ENCODE data around the gene EPX.
A peak's percentile ranks its signal among the peaks of the same experiment; 100 is the strongest.

EPX gene

DNA sequence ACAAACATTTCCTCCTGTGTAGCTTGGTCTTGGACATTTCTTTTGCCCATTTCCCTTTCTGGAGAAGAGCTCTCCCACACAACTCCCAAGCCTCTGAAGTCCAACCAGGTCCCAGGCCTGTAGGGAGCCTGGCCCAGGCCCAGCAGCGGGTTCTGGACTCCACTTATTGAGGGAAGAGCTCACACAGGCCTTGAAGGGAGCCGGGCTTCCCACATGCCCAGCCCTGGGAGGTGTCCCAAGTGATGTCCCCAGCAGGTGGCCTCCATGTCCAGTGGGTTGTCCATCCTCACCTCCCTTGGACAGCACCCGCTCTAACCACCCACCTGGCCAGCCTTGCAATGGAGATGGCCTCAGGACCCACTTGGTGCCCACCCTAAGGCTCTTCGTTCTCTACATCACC, 5.9 kb upstream of the EPX start:
- DNase-seq (ENCODE audit: low spot score), result no peak

DNA sequence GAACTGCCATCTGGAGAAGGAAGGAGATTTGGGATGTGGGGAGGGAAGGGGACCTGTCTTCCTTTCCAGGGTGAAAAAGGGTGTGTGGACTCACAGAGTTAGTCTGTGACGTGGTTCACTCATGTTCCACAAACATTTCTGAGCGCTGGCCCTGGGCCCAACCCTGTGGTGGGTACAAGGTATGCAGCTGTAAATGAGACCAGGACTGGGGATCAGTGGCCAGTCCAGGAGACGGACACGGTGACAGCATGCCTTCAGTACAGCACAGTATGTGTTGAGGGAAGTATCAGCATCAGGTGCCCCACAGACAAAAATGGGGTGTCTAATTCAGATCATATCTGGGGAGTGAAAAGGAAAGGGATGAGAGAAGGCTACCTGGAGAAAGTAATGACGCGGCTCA, 5.5 kb upstream of the EPX start:
- DNase-seq (ENCODE audit: low spot score), result no peak

DNA sequence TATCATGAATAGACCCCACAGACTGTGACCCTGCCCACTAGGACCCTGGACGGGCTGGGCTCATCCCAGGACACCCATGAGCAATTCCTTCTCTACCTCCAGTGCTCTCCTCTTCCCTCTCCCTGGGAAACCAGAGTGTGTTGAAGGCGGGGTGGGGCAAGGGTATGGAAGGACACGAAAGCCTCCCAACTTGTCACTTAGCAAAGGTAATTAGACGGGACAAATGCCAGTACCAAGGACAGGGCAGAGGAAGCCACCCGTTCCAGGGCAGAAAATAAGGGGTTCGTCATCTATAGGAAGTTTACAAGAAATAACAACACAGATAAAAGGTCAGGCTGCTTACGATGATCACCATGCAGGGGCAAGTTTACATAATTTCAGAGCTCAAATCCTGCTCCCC, 4.9 kb upstream of the EPX start:
- no peak for DNase-seq (ENCODE audit: low spot score)

DNA sequence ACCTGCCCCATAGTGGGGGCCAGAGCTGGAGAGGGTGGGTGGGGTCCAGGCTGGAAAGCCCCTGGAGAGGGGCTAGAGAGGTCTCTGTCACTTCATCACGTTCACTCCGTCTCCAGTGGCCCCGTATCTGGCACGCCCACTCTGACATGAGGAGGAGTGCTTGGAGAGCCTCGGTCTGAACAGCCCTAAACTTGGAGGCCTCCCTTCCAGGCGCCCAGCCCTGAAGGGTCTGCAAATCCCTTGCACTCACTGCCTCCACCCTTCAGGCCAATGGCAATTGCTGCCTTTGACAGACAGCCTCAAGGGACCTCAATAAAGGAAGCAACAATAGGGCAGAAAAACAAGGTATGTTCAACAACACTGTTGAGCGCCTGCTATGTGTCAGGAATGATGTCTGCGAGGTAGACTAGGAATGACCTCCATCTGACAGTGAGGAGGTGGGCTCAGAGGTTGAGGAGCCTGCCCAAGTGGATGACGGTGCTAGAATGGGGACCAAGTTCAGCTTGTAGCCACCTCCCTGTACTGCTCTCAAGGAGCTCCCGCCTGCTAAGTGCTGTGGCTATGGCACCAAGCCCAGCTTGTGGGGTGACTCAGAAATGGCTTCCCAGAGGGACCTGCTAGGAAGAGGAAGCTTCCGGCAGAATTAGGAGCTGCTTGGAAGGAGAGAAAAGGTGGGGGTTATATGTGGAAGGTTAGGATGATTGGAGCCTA, 2.9 kb upstream of the EPX start:
- peak; percentile 4 for DNase-seq (ENCODE audit: low spot score)

DNA sequence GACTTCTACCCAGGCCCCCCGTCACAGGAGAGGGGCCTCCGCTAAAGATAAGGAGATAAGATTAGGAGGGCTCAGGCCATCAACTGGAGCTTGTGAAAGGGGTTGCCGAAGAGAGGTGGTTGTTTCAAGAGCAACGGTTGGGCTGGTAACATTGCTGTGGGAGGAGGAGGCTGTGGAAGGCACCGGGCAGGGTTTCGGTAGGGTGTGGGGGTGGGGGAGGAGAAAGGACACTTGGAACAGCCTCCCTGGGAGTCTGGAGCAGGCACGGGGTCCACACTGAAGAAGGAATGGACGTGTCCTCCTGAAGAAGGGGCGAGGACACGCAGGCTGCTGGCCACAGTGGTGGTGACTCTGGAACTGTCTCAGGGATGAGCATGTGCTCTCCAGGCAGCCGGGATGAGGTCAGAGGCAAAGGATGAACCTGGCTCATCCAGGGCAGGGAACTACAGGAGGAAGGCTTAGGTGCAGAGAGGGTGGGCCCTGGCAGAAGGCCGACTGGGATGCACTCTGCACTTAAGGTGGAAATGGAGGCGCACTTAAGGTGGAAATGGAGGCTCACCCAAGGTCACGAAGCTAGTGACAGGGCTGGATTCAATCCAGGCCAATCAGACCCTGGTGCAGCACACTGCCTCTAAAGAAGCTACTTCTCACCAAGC, 1.2 kb upstream of the EPX start:
- no peak for DNase-seq (ENCODE audit: low spot score)

DNA sequence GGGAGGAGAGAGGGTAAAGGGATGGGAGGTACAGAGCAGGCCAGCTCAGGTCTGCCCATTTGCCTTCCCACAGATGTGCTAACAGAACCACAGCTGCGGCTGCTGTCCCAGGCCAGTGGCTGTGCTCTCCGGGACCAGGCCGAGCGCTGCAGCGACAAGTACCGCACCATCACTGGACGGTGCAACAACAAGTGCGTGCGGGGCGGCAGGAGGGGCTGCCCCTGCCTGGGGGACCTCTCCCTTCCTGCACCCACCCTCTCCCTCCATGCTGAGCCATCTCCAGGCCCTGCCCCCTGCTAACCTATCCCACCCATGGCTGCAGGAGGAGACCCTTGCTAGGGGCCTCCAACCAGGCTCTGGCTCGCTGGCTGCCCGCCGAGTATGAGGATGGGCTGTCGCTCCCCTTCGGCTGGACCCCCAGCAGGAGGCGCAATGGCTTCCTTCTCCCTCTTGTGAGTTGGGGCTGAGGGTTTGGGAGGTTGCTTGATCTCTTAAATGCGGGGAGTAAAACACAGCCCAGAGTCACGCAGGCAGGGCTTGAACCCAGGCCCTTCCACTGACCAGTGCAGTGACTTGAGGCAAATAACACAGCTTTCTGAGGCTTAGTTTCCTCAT, 1.2 kb downstream of the EPX start:
- DNase-seq (ENCODE audit: low spot score), result no peak

DNA sequence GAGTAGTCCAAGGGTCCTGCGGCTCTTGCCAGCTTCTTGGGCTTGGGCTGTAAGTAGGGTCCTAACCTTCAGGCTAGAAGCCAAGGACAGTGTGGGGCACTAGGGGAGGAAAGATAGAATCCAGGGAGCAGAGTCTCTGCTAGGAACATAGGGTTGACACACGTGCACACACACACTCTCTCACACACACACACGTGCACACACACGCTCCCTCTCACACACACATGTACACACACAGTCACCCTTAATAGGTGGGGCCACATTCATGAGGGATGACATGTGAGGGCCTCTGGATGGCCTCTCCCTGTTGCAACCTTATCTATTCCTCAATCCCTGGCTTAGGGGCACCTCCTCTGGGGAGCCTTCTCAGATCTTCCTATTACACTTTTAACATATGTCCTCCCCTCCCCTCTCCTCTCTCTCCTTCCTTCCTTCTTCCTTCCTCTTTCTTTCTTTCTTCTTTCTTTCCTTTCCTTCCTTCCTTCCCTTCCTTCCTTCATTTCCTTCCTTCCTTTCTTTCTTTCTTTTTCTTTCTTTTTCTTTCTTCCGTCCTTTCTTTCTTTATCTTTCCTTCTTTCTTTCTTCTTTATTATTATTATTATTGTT, 3.1 kb downstream of the EPX start:
- DNase-seq (ENCODE audit: low spot score), result no peak

DNA sequence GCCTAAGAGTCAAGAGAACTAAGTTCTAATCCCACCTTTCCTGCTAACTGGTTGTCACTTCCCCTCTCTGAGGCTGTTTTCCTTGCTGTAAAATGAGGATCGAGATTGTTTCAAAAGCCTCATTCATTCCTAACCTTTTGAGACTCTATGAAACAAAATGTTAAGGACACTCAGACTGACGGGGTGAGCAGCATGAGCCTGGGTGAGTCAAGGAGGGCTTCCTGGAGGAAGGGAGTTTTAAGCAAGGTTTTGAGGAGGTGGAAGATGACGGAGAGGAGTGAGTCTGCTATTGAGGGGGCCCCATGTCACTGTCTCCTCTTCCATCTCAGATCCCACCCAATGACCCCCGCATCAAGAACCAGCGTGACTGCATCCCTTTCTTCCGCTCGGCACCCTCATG, 4.1 kb downstream of the EPX start:
- no peak for DNase-seq (ENCODE audit: low spot score)

DNA sequence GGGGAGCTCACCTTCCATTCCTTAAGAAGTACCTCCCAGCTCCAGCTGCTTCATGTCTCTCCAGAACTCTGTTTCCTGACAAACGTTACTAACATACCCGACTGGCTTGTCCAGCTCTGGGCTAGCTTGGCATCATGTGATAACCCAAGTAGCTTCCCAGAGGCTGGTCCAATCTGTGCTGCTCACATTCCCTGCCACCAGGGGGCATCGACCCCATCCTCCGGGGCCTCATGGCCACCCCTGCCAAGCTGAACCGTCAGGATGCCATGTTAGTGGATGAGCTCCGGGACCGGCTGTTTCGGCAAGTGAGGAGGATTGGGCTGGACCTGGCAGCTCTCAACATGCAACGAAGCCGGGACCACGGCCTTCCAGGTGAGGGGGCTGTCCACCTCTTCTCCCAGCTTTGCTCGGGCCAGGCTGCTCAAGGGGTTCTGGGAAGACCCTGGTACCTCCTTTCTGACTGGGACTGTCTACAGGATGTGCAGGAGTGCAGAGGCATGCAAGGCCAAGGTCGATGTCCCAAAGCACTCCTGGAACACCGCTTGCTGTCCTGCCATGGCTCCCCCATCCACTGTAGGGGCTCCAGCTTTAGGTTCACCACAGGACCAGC, 7.6 kb downstream of the EPX start:
- no peak for DNase-seq (ENCODE audit: low spot score)

DNA sequence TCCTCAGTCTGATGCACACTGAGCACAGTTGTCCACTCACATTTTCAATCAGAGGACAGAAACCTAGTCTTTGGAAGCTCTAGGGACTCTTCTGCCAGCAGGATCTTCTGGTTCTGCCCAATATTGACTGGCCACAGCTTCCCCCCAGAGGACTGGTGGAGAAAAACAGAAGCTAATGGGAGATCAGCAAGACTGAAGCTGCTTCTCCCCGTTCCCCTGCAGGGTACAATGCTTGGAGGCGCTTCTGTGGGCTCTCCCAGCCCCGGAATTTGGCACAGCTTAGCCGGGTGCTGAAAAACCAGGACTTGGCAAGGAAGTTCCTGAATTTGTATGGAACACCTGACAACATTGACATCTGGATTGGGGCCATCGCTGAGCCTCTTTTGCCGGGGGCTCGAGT, 10.3 kb downstream of the EPX start:
- no peak for DNase-seq (ENCODE audit: low spot score)

DNA sequence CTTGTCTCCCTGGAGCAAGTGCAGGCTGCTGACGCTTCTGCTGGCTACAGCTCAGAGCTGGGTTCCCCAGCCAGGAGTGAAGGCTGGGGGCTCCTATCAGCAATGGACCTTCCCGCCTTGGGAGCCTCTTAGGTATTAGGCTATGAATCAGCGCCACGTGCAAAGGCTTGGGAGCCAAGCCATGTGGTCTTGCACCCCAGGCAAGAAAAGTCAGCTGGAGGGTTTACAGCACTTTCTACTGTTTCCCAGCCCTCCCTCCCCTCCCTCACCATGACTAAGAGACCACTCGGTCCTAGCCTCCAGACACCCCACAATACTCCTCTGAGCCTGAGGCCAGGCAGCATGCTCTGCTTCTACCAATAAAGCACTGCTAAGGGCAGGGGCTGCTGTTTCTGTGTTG, 12.3 kb downstream of the EPX start:
- no peak for DNase-seq (ENCODE audit: low spot score)

DNA sequence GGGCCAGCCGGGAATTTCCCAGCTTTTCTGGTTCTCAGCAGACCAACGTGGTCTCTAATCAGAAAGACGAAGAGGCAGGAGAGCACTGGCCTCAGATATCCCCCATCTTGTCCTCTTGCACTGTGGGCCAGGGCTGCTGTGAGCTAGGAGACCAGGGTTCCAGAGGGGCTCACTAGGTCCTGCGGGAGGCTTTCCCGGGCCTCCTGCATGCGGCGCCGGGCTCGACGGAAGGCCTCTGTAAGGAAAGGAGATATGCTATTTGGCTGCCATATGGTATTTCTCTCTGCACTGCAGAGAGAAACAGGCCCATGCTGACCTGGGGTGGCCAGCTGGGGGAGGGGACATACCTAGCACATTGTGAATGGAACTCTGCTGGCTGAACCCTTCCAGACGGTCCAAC, 13.4 kb downstream of the EPX start:
- no peak for DNase-seq (ENCODE audit: low spot score)

DNA sequence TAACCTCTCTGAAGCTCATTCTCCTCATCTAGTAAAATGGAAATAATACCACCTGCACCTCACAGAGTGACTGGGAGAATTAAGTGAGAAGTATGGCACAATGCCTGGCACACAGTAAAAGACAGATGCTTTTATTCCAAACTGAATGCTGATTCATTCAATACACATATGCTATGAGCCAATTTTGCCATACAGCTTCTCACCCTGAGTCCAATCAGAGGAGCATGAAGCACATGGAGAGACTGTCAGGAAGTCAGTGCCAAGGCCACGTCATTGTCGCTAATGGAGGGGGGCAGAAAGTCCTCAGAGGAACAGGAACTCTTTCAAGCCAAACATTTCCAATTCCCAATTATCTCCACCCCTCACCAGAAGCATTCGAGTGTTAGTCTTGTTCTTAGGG, 14.9 kb downstream of the EPX start:
- DNase-seq (ENCODE audit: low spot score), result no peak

DNA sequence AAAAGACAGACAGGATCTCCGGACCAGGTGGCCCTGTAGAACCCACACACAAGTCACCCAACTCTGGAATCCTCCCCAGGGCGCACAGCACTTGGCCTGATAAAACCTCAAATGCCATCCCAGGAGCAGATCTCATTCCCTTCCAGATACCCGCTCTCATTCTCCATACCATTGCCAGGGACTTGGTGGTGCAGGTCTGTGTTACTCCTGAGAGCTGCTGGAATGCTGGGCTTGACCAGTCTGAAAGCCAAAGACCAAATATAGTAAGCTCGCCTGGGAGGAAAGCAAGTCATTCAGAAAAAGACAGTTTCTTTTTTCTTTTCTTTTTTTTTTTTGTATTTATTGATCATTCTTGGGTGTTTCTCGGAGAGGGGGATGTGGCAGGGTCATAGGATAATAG, 15.8 kb downstream of the EPX start:
- DNase-seq (ENCODE audit: low spot score), result no peak

DNA sequence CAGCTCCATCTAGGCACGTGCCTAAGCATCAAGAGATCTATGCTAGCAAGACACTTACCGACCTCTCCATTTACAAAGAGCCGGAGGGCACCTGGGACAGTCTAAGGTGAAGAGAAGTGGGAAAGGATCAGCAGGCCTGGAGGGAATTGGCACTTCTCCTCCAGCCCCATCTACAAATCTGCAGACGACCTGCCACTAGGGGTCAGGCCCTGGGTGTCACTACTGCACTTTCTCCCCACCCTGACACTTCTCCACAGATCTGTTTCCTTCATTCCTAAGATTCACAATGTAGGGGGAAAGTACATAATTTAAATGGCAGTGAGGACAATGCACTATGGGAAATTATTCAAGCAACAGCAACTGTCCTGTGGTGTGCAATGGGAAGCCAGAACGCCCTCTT, 18.4 kb downstream of the EPX start:
- DNase-seq (ENCODE audit: low spot score), result no peak

DNA sequence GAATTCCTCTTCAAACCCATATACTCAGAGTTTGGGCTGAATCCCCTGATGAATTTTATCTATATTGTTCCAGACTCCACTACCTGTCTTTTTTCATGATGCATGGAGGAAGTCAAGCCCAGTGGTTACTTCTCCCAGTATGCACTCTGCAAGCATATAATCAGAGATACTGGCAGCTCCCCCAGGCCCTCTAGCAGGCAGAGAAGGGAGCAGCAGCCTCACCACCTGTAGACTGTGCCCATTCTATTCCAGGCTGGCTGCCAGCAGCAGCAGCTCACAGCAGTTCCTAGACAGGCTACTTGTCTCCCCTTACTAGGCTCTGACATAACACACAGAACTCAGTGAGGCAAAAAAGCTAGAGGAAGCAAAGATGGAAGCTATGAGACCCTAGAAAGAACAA, 23.2 kb downstream of the EPX start:
- no peak for DNase-seq (ENCODE audit: low spot score)

DNA sequence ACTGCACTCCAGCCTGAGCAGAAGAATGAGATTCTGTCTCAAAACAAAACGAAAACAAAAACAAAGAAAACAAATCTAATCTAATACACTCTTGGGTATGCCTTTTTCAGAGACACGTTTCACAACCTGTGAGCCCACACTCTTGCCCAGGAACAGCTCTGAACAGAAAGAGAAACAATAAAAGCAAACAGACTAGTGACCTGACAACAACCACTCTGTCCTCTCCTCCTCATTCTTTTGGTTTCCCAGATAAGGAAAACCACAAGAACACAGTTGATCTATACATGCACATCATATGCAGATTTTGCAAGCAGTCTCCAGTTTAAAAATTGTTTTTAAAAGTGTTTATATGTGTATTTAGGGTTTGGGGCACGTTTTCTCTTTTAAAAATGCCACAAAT, 25.2 kb downstream of the EPX start:
- DNase-seq (ENCODE audit: low spot score), result no peak

DNA sequence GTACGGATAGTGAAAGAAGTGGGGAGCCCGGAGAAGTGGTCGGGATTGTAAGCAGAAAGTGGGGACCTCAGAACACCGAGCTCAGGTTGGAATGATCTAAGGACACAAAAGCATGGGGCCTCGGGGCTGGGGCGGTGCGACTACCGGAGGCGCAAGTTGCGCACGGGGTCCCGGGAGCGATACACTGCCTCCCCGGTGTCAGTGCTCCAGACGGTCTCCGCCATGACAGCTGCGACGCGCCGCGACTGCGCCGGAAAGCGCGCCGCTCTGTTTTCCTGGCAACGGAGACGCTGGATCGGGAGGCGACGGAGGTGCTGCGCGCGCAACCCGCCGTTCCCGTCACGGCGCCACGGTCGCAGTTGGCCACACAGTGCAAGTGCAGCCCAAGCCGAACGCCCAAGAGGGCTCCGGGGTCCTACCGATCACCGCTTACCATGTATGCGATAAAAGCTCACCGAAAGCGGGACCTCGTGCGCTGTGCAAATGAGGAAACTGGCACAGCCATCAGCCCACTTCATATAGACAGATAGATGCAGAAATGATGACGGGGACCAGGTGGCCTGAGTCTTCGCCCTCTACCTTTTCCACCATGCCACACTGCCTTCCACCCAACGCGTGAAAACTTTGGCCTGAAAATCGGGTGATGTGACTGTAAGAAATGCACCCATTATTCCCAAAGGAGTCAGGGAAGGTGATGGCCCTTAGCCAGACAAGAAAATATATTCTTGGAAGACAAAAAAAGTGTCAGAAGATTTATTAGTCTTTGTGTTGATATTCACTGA, 26.7 kb downstream of the EPX start, which contains the start of gene MKS1:
Gene MKS1, minus strand, starts transcription at position 249 of the 782 bp plus-strand sequence. Its CDS starts 25 bp downstream, at position 224.
- peak; percentile 87 for DNase-seq (ENCODE audit: low spot score)

DNA sequence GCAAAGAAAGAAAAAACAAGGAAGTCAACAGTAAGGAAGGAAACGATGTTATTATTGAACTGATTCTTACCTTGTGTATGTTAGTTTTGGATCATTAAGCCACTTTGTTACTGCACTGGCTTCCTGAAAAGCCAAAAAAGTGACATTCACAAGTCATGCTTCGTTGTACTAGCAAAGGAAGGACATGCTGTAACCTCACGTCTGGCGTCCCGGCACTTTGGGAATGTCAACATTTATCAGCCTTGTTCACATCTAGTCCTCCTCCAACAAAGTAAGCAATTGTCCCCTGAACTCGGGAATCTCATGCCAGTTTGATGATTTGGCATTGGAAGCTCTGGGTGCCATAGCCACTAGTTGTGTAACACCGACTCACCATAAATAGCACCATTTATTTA, 27.3 kb downstream of the EPX start:
- DNase-seq (ENCODE audit: low spot score), result peak; percentile 39

DNA sequence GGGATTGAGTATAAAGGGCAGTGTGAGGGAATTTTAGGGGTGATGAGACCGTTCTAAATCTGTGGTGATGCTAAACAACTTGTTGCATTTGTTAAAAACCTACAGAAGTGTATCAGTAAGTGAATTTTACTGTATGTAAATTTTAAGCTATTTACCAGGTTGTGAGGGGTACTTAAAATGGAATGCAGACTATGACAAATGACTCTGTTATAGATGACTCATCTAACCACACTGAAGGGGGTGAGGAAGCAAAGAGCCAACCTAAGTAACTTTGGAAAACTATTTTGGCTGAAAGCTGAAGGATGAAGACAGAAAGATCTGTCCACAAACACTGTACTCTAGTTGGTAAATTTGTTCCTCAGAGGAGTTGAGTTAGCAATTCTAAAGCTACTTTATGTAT, 31.8 kb downstream of the EPX start:
- no peak for DNase-seq (ENCODE audit: low spot score)

DNA sequence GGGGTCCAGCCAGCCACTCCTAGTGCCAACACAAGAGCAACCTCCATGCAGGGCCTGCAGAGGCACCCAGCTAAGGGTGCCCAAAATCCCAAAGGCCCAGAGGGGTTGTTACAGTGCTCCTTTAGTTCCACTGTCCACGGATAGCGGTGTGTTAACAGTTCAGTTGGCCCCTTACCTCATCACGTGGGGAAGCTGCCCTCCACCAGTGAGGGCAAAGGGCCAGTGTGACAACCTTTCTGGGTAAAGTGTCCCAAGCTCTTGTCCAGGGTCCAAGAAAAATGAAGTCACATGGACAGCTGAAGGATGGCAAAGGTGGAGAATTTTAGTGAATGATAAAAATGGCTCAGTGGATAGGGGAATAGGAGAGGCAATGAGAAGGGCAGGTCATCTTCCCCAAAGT, 35.2 kb downstream of the EPX start:
- no peak for DNase-seq (ENCODE audit: low spot score)

DNA sequence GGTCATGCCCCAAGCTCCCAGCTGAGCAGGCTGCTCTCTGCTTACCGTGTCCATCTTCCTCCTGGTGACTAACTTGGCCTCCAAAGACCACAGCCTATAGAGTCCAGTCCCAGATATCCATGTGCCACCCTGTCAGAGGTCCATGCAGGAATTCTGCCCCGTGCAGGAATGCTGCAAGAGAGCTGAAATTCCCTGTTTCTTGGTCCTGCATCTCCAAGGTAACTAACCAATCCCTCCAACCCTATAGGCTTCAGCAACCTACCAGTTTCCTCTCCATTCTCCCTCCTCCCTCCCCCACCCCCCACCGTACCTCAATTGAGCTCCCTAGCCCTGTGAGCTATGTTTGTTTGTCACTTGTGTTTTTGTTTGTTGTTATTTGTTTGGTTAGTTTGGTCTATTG, 36.2 kb downstream of the EPX start:
- no peak for DNase-seq (ENCODE audit: low spot score)
